Vagina (tissue), 2 donors: ENCODE data around the gene INCENP.

ENCODE experiments used
- CTCF ChIP-seq, 3 experiments: fragments of 450-650 bp in 2 of 3; fragments of 200-600 bp in 1 of 3; sonication (generic) in 1 of 3; IDR thresholded peaks; one replicate each; pipeline ENCODE4 v1.5.1; 2017 to 2019; ENCODE audit warnings: antibody characterized with exemption in 3 of 3, mild to moderate bottlenecking in 2 of 3, moderate library complexity in 2 of 3
- POLR2A ChIP-seq, 2 donors: fragments of 450-650 bp; IDR thresholded peaks; one replicate each; pipeline ENCODE4 v1.6.1; 2017; ENCODE audit warnings: antibody characterized with exemption in 2 of 2, mild to moderate bottlenecking in 2 of 2, moderate library complexity in 2 of 2

- no peak for TF ChIP-seq CTCF (IDR thresholded peaks at IDR 0.05)
- TF ChIP-seq POLR2A (IDR thresholded peaks at IDR 0.05) = no peak
These were observed 21.6 kb downstream of the INCENP start for GRCh38 chr11:62145261-62145871.
